WERI-Rb-1 (cell line): ENCODE data around the gene ATXN1.
A peak's percentile ranks its signal among the peaks of the same experiment; 100 is the strongest.

ENCODE experiments used
- DNase-seq: peaks from one replicate; pipeline ENCODE4 v3.0.0-alpha.2; 2020
- H3K27ac ChIP-seq: fragments of 250-450 bp; sonication (Bioruptor Pico); 2 replicates; pipeline ENCODE4 v1.5.1; 2020; ENCODE audit warnings: mild to moderate bottlenecking, moderate library complexity
- H3K27me3 ChIP-seq: fragments of 250-450 bp; sonication (Bioruptor Pico); 2 replicates; pipeline ENCODE4 v1.5.1; 2021; ENCODE audit warnings: mild to moderate bottlenecking, low read depth, moderate library complexity; ENCODE audit not compliant: insufficient read depth, severe bottlenecking
- H3K36me3 ChIP-seq: fragments of 250-450 bp; sonication (Bioruptor Pico); 2 replicates; pipeline ENCODE4 v1.5.1; 2020; ENCODE audit warnings: mild to moderate bottlenecking, moderate library complexity
- H3K4me3 ChIP-seq: 2 replicates; pipeline ENCODE4 v1.5.1; 2011; ENCODE audit warnings: low read depth, mild to moderate bottlenecking, control low read depth, low read length
- H3K9me3 ChIP-seq: fragments of 250-450 bp; sonication (Bioruptor Pico); 2 replicates; pipeline ENCODE4 v1.5.1; 2021; ENCODE audit warnings: mild to moderate bottlenecking, moderate library complexity; ENCODE audit not compliant: severe bottlenecking
- CTCF ChIP-seq: IDR thresholded peaks from 2 replicates; pipeline ENCODE4 v1.5.1; 2011; ENCODE audit warnings: low read depth, mild to moderate bottlenecking, control low read depth, inconsistent platforms, low read length

Gene ATXN1

GRCh38 chr6:16735014-16735413 is 26.2 kb downstream of the ATXN1 start:
- Histone ChIP-seq H3K4me3 (peak overlapping the region; percentile 19), H3K9me3 (no peaks in the 10 kb centered on the region), H3K36me3 (no peaks in the 10 kb centered on the region), H3K27me3 (no peaks in the 10 kb centered on the region), H3K27ac (peak overlapping the region; percentile 70)
- TF ChIP-seq CTCF: no peak
- DNase-seq: peak; percentile 67

- Histone ChIP-seq H3K36me3 (no peaks in the 10 kb centered on the region), H3K27ac (no peak overlapping the region), H3K4me3 (no peak overlapping the region), H3K9me3 (no peaks in the 10 kb centered on the region), H3K27me3 (no peaks in the 10 kb centered on the region)
- DNase-seq: no peak
- TF ChIP-seq CTCF: no peak
Observed at GRCh38 chr6:16733085-16733484, 28.2 kb downstream of the ATXN1 start.

- TF ChIP-seq CTCF: no peak
- Histone ChIP-seq H3K27ac (no peak overlapping the region), H3K27me3 (no peaks in the 10 kb centered on the region), H3K4me3 (no peak overlapping the region), H3K36me3 (no peaks in the 10 kb centered on the region), H3K9me3 (no peaks in the 10 kb centered on the region)
- no peak for DNase-seq
Observed at GRCh38 chr6:16731478-16732051, 29.7 kb downstream of the ATXN1 start.

GRCh38 chr6:16730738-16731477 is 30.4 kb downstream of the ATXN1 start:
- H3K27ac ChIP-seq: no peak overlapping the region
- H3K4me3 ChIP-seq: no peak overlapping the region

GRCh38 chr6:16729744-16730143 is 31.5 kb downstream of the ATXN1 start:
- no peaks in the 10 kb centered on the region for H3K36me3 ChIP-seq
- no peaks in the 10 kb centered on the region for H3K9me3 ChIP-seq
- no peak for DNase-seq
- H3K27me3 ChIP-seq: no peaks in the 10 kb centered on the region
- TF ChIP-seq CTCF: no peak
- no peak overlapping the region for H3K4me3 ChIP-seq
- H3K27ac ChIP-seq: no peak overlapping the region

More at GRCh38 chr6:16730738-16731477, 30.4 kb downstream of the ATXN1 start:
- no peak for DNase-seq
- no peaks in the 10 kb centered on the region for H3K9me3 ChIP-seq
- TF ChIP-seq CTCF: no peak
- H3K36me3 ChIP-seq: no peaks in the 10 kb centered on the region
- no peaks in the 10 kb centered on the region for H3K27me3 ChIP-seq

- H3K27me3 ChIP-seq: no peaks in the 10 kb centered on the region
- no peak overlapping the region for H3K27ac ChIP-seq
- no peak overlapping the region for H3K4me3 ChIP-seq
- H3K9me3 ChIP-seq: no peaks in the 10 kb centered on the region
- H3K36me3 ChIP-seq: no peaks in the 10 kb centered on the region
- no peak for DNase-seq
- no peak for TF ChIP-seq CTCF
Observed at GRCh38 chr6:16729183-16729691, 32.0 kb downstream of the ATXN1 start.
